Measurements from ENCODE around the gene FOXP1. TPM values are rescaled to one million over a fixed set of nuclear protein-coding genes. Genes with fewer than 3 reads are reported as not detected.

Gene FOXP1
- total and polyA plus RNA-seq, 3 donors from 2014 or later, result 37.8 to 105 (median 75.9) TPM

DNA sequence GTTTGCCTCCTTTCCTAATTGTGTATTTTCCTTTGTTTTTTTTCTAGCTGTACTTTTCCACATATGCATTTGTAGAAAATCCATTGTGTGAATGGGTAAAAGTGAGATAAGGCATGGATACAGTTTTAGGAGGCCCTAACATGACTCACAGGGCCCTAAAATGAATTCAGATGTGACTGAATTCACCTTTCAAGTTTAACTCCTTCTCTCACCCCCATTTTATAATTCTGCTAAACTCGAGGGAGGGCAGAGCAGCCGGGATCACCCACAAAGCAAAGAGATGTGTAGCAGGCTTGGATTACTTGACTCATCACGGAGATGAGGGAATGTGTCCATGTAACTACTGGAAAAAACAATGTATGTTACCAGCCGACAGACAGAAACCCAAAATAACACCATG is 59.9 kb downstream of the FOXP1 start:
- H3K36me3 ChIP-seq (ENCODE audit: low read depth, missing control alignments), result no peaks in the 10 kb centered on the region
- H3K9me3 ChIP-seq, result no peaks in the 10 kb centered on the region
- intact Hi-C loops (cut with DNase I; ENCODE audit: low total_unique reads), result no loop called here
- H3K27ac ChIP-seq, result no peak overlapping the region
- H3K4me3 ChIP-seq, result no peak overlapping the region
- TF ChIP-seq, protein P1, sequence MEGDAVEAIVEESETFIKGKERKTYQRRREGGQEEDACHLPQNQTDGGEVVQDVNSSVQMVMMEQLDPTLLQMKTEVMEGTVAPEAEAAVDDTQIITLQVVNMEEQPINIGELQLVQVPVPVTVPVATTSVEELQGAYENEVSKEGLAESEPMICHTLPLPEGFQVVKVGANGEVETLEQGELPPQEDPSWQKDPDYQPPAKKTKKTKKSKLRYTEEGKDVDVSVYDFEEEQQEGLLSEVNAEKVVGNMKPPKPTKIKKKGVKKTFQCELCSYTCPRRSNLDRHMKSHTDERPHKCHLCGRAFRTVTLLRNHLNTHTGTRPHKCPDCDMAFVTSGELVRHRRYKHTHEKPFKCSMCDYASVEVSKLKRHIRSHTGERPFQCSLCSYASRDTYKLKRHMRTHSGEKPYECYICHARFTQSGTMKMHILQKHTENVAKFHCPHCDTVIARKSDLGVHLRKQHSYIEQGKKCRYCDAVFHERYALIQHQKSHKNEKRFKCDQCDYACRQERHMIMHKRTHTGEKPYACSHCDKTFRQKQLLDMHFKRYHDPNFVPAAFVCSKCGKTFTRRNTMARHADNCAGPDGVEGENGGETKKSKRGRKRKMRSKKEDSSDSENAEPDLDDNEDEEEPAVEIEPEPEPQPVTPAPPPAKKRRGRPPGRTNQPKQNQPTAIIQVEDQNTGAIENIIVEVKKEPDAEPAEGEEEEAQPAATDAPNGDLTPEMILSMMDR (IDR thresholded peaks at IDR 0.05), result no peak
- TF ChIP-seq POLR2A (IDR thresholded peaks at IDR 0.05), result no peak
- no peaks in the 10 kb centered on the region for H3K4me1 ChIP-seq
- no peaks in the 10 kb centered on the region for H3K27me3 ChIP-seq
- WGBS, 2 donors, result 82 to 87% methylated on average over 4 of the region's 4 CpGs
- no peak for DNase-seq

GRCh38 chr3:71521940-71522876 is 61.3 kb downstream of the FOXP1 start:
- Histone ChIP-seq H3K27ac (no peak overlapping the region), H3K36me3 (ENCODE audit: low read depth, missing control alignments) (no peaks in the 10 kb centered on the region), H3K9me3 (no peaks in the 10 kb centered on the region), H3K4me1 (no peaks in the 10 kb centered on the region), H3K27me3 (no peaks in the 10 kb centered on the region), H3K4me3 (no peak overlapping the region)
- no peak for DNase-seq
- WGBS, 2 donors, result 81 to 85% methylated on average over 7 of the region's 7 CpGs
- TF ChIP-seq, protein P1 (IDR thresholded peaks at IDR 0.05), result no peak
- TF ChIP-seq POLR2A (IDR thresholded peaks at IDR 0.05), result no peak
- intact Hi-C loops (cut with DNase I; ENCODE audit: low total_unique reads), result no loop called here

- Histone ChIP-seq H3K4me3 (no peak overlapping the region), H3K27me3 (no peaks in the 10 kb centered on the region), H3K36me3 (ENCODE audit: low read depth, missing control alignments) (no peaks in the 10 kb centered on the region), H3K9me3 (no peaks in the 10 kb centered on the region), H3K4me1 (no peaks in the 10 kb centered on the region), H3K27ac (no peak overlapping the region)
- WGBS, 2 donors, result 96 to 100% methylated on average over 4 of the region's 4 CpGs
- intact Hi-C loops (cut with DNase I; ENCODE audit: low total_unique reads), result no loop called here
- no peak for TF ChIP-seq POLR2A (IDR thresholded peaks at IDR 0.05)
- TF ChIP-seq, protein P1 (IDR thresholded peaks at IDR 0.05), result no peak
- no peak for DNase-seq
These were observed 62.5 kb downstream of the FOXP1 start for GRCh38 chr3:71521021-71521352.

DNA sequence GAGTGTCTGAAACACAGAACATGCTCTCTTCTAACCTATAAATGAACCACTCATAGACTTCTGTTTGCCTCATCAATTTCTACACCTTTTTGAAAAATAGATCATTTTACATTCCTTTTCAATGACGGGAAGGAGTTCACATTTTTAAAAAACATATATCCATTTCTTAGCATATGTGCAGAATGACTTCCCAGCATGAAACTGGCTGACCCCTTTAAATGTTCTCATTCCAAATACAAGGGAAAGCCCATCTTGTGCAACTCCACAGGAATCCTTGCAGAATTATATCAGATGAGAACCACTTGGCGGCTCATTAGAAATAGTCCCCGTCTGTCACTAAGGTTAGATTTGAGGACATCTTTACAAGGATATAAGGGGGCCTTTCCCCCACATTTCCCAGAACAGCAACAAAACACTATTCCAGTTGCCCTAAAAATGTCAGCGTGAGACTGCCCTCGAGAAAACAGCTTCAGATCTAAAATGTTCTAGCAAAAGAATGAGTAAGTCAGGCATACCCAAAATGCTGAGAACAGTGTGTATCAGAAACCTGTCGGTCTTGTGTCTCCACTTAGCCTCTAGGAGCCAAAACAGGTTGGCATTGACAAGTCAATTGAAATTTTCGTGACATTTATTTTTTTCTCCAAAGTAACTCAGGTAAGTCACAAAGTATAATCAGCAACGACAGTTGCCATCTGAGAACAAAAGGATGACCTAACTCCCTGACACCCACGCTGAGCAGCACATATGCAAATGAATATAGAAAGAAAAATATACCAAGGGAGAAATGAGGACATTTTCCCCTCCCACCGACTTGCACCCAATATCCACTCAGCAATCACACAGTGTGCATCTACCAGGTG is 63.1 kb downstream of the FOXP1 start:
- no peak overlapping the region for H3K27ac ChIP-seq
- no peaks in the 10 kb centered on the region for H3K27me3 ChIP-seq
- H3K4me1 ChIP-seq, result no peaks in the 10 kb centered on the region

More for the DNA sequence above, 63.1 kb downstream of the FOXP1 start:
- intact Hi-C loops (cut with DNase I; ENCODE audit: low total_unique reads), result no loop called here
- no peak for DNase-seq
- Histone ChIP-seq H3K4me3 (no peak overlapping the region), H3K36me3 (ENCODE audit: low read depth, missing control alignments) (no peaks in the 10 kb centered on the region), H3K9me3 (no peaks in the 10 kb centered on the region)
- 86 to 89% methylated on average over 10 of the region's 10 CpGs for WGBS, 2 donors
- TF ChIP-seq POLR2A (IDR thresholded peaks at IDR 0.05), result no peak
- TF ChIP-seq, protein P1 (IDR thresholded peaks at IDR 0.05), result no peak
